CD4-positive, alpha-beta T cell treated with Interleukin-17A for 1 hour (primary cell): ENCODE data around the gene UNC5C.
"Not testable (repeated sequence)": the region's sequence is repeated elsewhere in the genome, so short reads cannot be mapped to it uniquely, and the experiment has no call there.

Source experiments
- DNase-seq: peaks from one replicate; pipeline ENCODE4 v3.0.0-alpha.2; 2020

Gene UNC5C

GRCh38 chr4:95209927-95210326 lies 338.8 kb downstream of the UNC5C start:
- no peak for DNase-seq

DNA sequence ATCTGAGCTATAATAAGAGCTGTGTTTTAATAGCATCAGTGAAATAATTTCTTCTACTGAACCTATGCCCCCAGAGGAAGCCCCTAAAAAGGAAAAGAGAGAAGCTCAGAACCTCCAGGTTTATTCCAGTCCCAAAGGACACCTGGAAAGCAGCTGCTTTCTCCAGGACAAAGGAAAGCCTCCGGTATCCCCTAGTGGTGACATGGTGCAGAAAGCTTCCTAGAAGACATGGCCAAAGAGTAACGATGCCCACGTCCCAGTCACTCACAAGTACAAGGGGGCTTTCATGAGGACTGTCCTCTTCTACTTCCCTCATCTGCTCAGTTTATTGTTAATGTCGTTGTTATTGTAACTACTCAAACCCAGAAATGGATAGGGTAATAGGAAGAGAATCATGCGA lies 343.9 kb downstream of the UNC5C start:
- no peak for DNase-seq

DNA sequence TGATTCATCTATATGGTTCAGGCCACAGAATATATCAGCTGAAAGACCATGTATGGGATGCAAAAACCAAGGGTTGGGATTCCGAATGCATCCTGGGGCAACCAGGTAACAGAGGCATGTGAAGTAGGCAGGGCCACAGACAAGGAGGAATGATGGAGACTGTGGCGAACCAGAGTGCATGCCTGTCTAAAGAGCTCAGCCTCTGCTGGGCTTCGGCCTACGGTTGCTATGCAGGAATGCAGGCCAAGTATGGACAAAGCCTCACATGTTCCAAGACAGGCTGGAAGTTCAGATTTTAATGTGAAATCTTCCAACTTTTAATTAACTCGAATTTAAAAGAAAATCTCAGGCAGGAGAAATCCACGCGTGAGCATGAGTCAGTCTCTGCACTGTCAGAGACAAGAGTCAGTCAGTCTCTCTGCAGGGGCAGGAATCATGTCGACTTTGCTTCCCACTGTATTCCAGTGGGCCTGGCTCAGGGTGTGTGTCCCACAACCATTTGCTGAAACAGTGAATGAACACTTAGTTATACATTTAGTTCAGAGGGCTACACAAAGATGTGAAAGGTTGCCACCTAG lies 344.4 kb downstream of the UNC5C start:
- DNase-seq: no peak

- DNase-seq: no peak
Measured at GRCh38 chr4:95198961-95199360, 349.8 kb downstream of the UNC5C start.

GRCh38 chr4:95197353-95197752 lies 351.4 kb downstream of the UNC5C start:
- DNase-seq: no peak

GRCh38 chr4:95193391-95194224 lies 355.2 kb downstream of the UNC5C start:
- DNase-seq: no peak

DNA sequence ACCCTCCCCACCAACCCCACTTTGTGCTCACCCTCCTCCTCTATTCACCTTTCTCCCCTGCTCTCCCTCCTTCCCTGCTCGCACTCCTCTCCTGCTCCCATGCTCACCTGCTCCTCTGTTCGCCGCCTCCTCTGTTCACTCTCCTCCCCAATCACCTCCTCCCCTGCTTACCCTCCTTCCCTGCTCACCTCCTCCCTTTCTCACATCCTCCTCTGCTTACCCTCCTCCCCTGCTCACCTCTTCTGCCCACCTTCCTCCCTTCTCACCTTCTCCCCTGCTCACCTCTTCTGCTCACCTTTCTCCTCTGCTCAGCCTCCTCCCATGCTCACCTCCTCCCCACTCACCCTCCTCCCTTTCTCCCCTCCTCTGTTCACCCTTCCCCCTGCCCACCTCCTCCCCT lies 357.2 kb downstream of the UNC5C start:
- DNase-seq: no peak

DNA sequence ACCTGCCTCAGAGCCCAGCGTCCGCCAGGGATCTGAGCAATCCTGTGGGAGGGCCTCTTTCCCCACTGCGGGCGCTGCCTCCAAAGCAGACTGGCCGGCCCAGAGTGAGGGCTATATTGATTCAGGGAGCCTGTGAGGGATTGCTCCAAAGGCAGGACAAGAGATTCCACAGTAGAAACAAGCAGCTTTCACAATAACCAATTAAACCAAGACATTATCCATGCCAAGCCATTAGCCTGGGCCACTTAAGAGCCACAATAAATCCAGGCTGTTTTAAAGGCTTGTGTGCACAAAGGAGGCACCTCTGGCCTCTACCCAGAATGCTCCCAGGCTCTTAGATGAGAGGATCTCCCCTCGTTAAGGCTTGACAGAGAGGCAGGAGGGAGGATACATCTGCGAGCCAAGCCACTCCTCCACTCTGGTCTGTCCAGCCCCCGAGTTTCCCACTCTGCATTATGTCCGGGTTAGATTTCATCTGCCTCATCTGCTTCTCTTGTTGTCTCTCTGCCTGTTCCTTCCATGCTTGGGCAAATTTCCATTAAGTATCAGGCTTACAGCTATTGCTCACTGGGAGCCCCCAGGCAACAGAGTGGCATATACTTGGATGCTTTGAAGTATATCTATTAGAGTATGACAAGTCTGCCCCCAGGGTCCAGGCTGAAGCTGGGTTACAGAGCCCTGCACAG lies 357.9 kb downstream of the UNC5C start:
- DNase-seq: no peak

DNA sequence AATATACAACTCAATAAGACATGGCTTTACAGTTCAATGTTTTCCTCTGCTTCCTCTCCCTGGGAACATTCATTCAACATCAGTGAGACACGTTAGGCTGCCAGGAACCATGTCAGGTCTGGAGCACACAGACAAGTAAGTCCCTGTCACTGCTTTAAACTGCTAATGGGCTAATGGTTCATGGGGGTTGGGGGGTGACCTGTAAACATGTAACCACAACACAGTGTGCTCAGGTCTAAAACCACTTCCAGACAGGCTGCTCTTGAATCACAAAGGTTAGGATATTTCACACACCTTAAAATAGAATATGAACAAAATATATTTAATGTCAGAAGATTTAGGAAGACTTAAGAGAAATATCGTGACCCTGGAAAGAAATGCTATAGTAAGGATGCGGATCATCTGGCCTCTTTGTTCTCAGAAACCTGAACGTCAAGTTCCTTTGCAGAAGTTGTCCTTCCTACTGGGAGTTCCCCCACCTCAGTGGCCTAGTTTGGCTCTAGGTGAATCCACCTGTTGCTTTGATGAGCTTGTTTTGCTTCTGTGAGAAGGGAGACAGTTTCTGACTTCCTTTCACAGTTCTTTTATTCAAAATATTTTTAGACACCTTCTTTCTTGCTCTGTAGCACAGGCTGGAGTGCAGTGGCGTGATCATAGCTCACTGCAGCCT lies 359.9 kb downstream of the UNC5C start:
- peak; percentile 34 for DNase-seq

GRCh38 chr4:95186666-95187065 lies 362.1 kb downstream of the UNC5C start:
- no peak for DNase-seq

DNA sequence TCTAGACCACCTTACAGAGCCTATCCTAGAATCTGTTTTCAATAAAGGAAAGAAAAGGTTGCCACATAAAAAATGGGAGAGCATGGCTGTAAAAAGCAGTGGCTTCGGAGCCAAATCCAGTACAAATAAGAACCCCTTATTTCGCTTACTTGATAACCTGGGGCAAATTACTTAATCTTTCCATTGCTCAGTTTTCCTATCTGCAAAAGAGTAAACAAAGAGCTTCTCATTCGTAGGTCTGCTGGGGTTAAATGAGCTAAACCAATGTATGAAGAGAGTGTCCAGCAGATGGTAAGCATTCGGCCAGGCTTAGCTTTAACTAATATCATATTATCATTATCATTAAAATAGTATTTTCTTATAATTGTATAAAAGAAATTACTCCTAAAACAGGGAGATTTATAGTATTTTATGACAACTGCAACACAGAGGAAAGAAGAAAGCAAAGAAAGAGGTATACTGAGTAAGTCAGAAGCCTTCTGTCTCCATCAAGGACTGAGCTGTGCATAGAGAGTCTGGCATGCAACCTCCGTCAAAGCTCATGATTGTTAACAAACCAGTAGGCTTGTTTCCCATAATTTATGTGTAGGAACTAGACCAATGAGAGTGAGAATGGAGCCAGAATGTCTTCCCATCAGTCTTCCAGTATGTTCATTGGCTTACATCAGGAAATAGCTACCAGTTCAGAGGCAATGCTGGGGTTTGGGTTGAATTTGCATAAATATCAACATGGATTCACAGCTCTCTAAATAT lies 364.9 kb downstream of the UNC5C start:
- DNase-seq: no peak

DNA sequence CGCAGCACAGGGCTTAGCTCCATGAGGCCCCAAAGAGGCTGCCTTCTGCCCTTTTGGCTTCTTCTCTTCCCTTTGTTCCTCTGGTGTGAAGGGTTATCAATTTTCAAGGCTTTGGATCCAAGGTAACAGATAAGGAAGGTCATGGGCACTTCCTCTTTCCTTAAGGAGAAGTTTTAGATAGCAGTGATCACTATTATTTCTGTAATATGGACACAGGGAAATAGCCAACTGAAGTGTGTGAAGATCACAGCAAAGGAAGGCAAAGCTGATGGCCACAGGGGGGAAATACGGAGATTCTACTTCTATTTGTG lies 366.8 kb downstream of the UNC5C start:
- no peak for DNase-seq

DNA sequence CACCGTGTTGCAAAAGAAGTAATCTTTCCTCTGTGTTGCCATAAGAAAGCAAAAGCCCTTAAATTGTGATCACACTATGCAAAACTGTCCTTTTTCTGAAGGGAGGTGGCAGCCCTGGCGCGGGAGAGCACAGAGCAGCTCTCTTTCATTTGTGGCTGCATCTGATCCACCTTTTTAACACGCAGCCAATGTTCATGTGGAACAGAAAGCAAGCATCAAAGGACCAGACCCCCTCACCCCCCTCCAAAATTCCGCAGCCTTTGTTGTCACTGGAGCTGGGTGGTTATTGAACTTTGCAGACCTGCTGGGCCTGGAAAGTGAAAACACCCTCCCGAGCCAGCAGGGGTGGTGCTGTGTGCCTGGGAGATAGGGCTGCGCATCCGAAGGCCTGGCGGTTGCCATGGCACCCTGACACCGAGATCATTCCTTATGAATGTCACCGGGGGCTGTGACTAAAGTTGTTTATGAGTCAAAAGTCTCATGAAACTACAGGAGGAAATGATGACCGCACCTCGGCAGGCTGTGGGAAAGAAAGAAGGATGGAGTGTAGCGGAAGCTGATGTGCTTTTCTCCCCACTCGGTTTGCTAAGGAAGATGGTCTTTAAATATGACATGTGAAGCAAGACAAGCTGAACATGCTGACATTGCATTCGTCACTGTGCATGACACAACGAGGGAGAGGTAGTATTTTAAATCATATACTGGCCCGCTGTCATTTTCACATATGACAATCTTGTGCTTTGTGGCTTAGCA lies 367.4 kb downstream of the UNC5C start:
- peak; percentile 31 for DNase-seq

DNA sequence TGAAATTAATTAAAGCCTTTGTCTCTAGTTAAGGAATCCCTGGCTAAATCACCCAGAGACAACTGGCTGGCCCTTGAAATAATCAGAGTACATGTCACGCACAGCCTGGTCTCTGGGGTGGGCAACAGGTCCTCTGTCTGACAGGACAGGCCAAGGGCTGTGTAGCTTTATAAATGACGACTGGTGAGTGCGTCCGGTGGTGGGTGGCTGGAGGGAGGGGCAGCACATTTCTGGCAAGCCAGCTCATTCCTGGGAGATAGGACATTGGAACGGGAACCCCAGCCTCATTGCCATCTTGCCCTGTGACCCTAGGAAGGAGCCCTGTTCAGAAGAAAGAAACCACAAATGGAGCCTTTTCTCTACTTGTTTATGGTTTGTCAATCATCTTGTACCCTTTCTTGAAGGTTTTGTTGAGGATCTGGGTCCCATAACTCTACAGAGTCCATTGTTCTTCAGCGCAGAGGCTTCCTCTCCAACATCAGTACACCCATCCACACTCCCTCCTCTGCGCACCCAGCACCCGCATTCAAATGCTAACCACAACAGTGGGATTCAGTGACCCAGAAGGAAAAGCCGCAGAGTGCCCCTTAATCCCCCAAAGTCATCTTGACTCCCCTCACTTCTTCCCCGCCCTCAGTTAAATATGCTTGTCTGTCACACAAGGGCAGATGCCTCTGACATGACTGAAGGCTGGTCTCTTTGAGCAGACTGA lies 368.1 kb downstream of the UNC5C start:
- no peak for DNase-seq

DNA sequence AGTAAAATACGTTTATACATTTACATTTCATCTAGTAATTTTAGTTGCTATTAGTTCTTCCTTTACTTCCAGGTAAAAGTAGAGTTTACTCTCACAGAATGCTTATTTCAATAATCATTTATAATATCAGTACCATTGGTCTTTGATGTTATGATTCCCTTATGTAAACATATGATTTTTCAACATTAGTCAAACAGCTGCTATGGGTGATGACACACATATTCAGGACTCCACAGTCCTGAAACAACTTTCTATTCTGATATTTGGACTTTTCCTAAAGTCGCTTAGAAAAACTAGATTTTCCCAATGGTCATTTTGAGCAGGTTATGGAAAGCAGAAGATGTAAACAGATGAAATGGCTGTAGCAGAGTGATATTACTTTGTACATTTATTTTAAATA lies 369.8 kb downstream of the UNC5C start:
- DNase-seq: no peak

GRCh38 chr4:95171377-95171776 lies 377.4 kb downstream of the UNC5C start:
- DNase-seq: not testable (repeated sequence)

DNA sequence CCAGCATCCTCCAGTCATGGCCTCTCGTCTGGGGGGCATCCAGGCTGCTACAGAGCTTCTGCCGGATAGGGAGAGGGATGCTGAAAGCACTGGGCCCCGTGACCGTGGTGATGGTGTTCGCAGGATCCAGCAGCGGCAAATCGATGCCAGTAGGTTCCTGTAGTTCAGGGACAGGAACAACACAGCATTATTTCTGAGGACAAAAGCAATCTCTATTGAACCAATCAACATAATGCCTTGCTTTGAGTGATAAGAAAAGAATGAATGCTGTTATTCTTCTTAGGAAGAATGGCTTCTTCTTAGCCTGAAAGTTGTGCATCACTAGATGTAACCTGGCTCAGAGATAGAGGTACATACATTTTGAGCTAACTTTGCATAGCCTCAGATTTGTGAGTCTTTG lies 378.6 kb downstream of the UNC5C start:
- DNase-seq: no peak

DNA sequence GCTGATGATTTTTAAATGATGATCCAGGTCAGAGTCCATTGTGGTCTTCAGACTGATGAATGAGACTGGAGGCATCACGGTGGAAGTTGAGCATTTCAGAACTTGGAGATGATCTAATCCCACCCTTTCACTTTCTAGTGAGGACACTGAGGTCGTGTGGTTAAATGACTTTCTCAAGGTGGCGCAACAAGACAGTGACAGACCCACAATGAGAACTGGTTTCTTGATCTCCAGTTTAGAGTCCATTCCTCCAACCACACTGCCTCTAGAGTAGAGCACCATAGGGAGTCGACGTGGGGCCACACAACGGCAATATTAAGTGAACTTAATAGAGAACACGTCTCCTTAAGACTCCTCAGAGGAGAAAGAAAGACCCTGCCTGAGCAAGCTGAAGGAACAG lies 381.0 kb downstream of the UNC5C start:
- DNase-seq: no peak

DNA sequence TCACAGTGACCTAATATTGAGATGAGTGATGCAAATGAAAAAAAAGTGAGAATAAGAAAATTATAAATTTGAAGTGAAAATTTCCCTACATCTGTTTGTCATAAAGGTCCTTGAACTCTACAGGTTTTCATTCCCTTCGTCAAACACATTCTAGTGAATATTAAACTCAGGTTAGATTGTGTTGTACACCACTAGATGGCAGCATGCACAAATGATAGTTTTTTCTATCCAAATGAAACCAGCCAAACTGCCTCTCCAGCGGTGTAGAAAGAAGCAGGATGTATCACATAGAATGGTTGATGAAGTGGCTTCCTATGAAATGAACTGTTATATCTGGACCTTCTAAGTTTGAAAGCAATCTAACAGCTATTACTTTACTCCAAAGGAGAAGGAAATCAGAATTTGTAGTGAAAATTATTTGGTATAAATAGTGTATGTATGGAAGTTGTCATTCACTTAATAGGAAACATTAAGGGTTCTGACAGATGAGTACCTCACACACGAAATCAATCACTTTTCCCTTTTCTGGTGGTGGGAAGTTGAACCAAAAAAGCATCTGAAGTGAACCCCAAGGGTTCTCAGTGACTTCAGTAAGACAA lies 382.7 kb downstream of the UNC5C start:
- DNase-seq: peak; percentile 69

DNA sequence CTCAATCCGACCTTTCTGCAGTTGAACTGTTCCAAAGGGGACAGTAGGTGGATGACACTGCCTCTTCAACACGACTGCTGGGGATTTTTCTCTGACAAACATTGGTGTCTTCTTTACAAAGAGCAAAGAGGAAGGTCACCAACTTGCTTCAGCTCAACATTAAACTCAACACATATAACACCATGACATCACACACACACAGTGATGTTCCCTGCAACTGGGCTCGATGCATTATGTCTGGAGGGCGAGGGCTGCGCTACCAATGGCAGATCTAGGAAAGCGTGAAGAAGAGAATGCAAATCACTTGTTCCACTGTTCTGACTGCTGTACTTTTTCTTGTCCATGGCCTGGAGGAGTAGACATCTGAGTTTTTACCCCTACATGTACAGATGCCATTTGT lies 385.9 kb downstream of the UNC5C start:
- DNase-seq: no peak
